Lower lobe of right lung (tissue), 2 donors: ENCODE measurements around the gene HOXA6. TPM values are rescaled to one million over a fixed set of nuclear protein-coding genes. Genes with fewer than 3 reads are reported as not detected.

Experiments used
- ATAC-seq, 2 donors: fragments of 200-7000 bp; cut with Tn5 transposase; one replicate each; pipeline ENCODE4 v1.9.1; 2020 to 2022; ENCODE audit warnings: mild to moderate bottlenecking in 2 of 2, moderate library complexity in 2 of 2
- DNase-seq: peaks from one replicate; pipeline ENCODE4 v3.0.0-alpha.2; 2020
- H3K27ac ChIP-seq: fragments of 200-600 bp; one replicate; pipeline ENCODE4 v1.8.0; 2022
- H3K27me3 ChIP-seq: fragments of 200-600 bp; one replicate; pipeline ENCODE4 v1.8.0; 2022; ENCODE audit warnings: low read depth
- H3K36me3 ChIP-seq: fragments of 200-600 bp; one replicate; pipeline ENCODE4 v1.8.0; 2022; ENCODE audit warnings: mild to moderate bottlenecking
- H3K4me1 ChIP-seq: fragments of 200-600 bp; one replicate; pipeline ENCODE4 v1.8.0; 2022
- H3K4me3 ChIP-seq: fragments of 200-600 bp; one replicate; pipeline ENCODE4 v1.8.0; 2022; ENCODE audit warnings: mild to moderate bottlenecking
- H3K9me3 ChIP-seq: fragments of 200-600 bp; one replicate; pipeline ENCODE4 v1.8.0; 2022
- intact Hi-C: fragments of 100-400 bp; cut with DNase I; formaldehyde crosslinking; loops from one replicate; pipeline ENCODE4 v1.11.0; 2022
- total RNA-seq: library from RNA; stranded (reverse); fragmentation: NEBNext Ultra II Directional; extraction: Animal tissue kit (Norgen Biotek cat#: 25700); gene quantifications from one replicate; pipeline ENCODE4 v1.2.1, GENCODE V29; 2021
- TF ChIP-seq, protein P1 (sequence below): fragments of 200-600 bp; IDR thresholded peaks from one replicate; pipeline ENCODE4 v1.8.0; 2022; ENCODE audit warnings: antibody characterized with exemption, mild to moderate bottlenecking
- donor health status: DM: no; HTN: yes; CAD: no; lungs with severe emphysema.

The HOXA6 gene
- total RNA-seq, 1 donor from 2014 or later, result 4.6 TPM

DNA sequence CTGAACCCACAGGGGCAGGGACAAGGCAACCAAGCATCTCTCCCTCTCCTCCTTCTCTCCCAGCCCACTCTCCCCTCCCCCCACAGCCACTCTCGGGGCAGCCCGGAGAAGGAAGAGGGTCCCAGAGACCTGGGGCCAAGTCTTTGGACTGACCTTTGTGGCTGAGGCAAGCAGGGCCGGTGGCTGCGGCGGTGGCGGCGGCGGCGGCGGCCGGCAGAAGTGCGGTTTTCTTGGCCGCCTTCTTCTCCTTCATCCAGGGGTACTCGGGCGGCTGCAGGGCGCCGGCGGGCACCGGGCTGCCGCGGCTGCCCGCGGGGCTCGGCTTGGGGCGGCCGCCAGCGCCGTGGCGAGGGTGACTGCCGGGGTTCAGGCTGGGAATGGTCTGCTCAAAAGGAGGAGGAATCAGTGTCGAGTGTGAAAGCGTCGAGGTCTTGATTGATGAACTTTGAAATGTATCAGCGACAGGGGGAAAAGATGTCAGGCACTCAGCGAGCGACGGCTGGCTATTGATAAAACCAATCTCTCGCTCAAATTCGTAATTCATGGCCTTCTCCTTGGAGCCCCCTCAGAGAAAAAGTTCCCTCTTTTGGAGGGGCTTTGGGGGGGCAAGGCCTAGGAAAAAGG lies 45.5 kb downstream of the HOXA6 start:
- no peak for DNase-seq
- H3K4me3 ChIP-seq, result peak overlapping the region; percentile 58
- TF ChIP-seq, protein P1, sequence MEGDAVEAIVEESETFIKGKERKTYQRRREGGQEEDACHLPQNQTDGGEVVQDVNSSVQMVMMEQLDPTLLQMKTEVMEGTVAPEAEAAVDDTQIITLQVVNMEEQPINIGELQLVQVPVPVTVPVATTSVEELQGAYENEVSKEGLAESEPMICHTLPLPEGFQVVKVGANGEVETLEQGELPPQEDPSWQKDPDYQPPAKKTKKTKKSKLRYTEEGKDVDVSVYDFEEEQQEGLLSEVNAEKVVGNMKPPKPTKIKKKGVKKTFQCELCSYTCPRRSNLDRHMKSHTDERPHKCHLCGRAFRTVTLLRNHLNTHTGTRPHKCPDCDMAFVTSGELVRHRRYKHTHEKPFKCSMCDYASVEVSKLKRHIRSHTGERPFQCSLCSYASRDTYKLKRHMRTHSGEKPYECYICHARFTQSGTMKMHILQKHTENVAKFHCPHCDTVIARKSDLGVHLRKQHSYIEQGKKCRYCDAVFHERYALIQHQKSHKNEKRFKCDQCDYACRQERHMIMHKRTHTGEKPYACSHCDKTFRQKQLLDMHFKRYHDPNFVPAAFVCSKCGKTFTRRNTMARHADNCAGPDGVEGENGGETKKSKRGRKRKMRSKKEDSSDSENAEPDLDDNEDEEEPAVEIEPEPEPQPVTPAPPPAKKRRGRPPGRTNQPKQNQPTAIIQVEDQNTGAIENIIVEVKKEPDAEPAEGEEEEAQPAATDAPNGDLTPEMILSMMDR, result no peak
- peaks cover 57% of the 10 kb centered on the region for H3K4me1 ChIP-seq
- intact Hi-C loops, result no loop called here
- no peaks in the 10 kb centered on the region for H3K9me3 ChIP-seq
- peak overlapping the region; percentile 94 for H3K27ac ChIP-seq
- H3K27me3 ChIP-seq, result peaks cover 71% of the 10 kb centered on the region
- peaks cover 18% of the 10 kb centered on the region for H3K36me3 ChIP-seq
- ATAC-seq, result no peak

DNA sequence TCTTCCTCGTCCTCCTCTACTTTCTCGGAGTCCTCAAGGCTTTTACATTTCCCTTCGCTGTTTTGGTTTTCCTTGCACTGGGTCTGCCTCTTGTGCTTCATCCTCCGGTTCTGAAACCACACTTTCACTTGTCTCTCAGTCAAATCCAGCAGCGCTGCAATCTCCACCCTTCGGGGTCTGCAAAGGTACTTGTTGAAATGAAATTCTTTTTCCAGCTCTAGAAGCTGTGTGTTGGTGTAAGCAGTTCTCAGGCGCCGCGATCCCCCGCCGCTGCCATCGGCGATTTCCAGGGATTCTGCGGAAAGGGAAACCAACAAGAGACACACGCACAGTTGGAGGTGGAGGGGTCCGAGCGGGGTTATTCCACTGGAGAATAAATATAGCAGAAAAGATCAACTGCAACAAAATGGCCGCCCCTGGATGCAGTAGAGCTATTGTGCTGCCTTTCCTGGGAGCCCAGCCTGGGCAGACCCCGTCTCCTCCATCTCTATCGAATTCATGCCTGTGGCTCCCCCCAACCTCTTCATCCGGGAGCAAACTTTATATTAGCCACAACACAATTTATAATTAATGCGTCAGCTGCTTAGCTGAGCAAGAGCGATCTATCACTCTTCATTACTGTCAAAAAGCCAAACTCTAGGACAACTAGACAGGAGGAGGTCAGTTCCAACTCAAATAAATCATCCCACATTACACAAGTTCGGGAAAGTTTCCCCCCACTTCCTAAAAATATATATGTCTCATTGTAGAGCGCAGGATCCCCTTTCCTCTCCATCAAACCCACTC lies 46.2 kb downstream of the HOXA6 start:
- H3K36me3 ChIP-seq, result peaks cover 18% of the 10 kb centered on the region
- peaks cover 64% of the 10 kb centered on the region for H3K27me3 ChIP-seq
- intact Hi-C loops, result no loop called here
- H3K27ac ChIP-seq, result peak overlapping the region; percentile 94
- TF ChIP-seq, protein P1, result no peak
- ATAC-seq, result no peak
- H3K4me3 ChIP-seq, result peak overlapping the region; percentile 58
- no peak for DNase-seq
- no peaks in the 10 kb centered on the region for H3K9me3 ChIP-seq
- peaks cover 57% of the 10 kb centered on the region for H3K4me1 ChIP-seq

DNA sequence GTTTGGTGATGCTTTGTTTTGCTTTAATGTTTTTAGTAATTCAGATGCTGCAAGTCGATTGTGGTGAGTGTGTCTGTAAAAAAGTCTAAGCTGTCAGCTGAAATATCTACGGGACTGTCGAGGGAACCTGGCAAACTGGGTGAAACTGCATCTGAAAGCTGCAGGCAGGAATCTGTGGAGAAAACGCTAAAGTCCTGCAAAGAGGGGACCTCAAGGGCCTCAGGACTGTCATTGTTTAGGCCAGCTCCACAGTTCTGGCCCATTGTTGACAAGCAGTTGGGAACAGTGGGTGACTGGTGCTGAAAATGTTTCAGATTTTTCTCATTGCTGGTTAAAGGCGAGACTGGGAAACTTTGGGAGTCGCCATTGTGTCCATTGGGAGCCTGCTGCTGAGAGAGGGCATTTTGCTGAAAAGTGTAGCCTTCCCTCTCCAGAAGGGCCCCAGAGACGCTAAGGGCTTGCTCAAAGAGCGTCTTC lies 46.8 kb downstream of the HOXA6 start:
- ATAC-seq, result no peak
- H3K27me3 ChIP-seq, result peaks cover 58% of the 10 kb centered on the region
- peaks cover 55% of the 10 kb centered on the region for H3K4me1 ChIP-seq
- peak overlapping the region; percentile 58 for H3K4me3 ChIP-seq
- intact Hi-C loops, result no loop called here
- H3K36me3 ChIP-seq, result peaks cover 18% of the 10 kb centered on the region
- peak overlapping the region; percentile 94 for H3K27ac ChIP-seq
- H3K9me3 ChIP-seq, result no peaks in the 10 kb centered on the region
- DNase-seq, result no peak
- TF ChIP-seq, protein P1, result no peak

DNA sequence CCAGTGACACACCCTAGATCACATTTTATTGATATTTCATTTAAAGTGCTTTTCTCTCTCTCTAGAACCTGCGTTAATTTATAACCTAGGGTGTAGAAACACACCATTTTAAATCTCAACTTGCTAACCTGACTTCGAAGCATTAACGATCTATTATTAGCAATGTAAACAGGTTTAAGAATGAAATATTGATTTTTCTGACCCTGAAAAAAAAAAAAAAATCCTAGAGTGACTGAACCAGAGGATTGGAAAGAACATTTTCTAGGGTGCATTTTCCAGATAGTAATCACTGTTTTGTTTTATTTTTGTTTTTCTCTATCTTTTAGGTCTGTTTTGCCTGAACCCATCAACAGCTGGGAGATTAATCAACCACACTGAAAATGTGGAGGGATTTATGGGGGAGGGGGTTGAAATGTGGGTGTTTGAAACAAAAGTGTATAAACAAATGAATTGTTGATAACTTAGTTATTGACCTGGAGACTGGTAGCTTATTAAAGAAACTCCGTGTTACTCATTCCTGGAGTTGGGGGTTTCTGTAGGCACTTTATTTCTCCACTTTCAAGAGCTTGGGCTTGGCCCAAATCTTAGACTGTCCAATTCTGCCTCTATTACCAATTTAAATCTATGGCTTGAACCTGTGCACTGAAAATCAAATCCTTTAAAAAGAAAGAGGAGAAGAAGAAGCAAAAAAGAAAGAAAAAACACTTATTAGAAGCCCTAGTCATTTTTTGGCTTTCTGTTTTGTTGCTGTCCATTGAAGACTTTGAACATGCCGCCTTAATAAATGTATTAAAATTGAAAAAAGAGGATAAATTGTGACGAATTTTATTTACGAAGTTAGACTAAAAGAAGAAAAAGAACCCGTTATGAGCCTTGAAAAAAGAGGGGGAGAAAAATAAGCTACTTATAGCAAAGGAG lies 47.9 kb downstream of the HOXA6 start:
- Histone ChIP-seq H3K9me3 (no peaks in the 10 kb centered on the region), H3K27ac (peak overlapping the region; percentile 94), H3K4me3 (peak overlapping the region; percentile 90), H3K27me3 (peaks cover 51% of the 10 kb centered on the region), H3K4me1 (peaks cover 54% of the 10 kb centered on the region), H3K36me3 (peaks cover 18% of the 10 kb centered on the region)
- intact Hi-C loops, result no loop called here
- TF ChIP-seq, protein P1, result no peak
- no peak for ATAC-seq
- DNase-seq, result no peak
